ENCODE results near the gene ZBTB4.

DNA sequence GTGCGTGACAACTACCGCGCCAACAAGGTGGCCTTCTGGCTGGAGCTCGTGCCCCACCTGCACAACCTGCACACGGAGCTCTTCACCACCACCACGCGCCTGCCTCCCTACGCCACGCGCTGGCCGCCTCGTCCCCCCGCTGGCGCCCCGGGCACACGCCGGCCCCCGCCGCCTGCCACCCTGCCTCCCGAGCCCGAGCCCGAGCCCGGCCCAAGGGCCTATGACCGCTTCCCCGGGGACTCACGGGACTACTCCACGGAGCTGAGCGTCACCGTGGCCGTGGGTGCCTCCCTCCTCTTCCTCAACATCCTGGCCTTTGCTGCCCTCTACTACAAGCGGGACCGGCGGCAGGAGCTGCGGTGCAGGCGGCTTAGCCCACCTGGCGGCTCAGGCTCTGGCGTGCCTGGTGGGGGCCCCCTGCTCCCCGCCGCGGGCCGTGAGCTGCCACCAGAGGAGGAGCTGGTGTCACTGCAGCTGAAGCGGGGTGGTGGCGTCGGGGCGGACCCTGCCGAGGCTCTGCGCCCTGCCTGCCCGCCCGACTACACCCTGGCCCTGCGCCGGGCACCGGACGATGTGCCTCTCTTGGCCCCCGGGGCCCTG lies 62.3 kb downstream of the ZBTB4 start:
- TF ChIP-seq, protein P1, sequence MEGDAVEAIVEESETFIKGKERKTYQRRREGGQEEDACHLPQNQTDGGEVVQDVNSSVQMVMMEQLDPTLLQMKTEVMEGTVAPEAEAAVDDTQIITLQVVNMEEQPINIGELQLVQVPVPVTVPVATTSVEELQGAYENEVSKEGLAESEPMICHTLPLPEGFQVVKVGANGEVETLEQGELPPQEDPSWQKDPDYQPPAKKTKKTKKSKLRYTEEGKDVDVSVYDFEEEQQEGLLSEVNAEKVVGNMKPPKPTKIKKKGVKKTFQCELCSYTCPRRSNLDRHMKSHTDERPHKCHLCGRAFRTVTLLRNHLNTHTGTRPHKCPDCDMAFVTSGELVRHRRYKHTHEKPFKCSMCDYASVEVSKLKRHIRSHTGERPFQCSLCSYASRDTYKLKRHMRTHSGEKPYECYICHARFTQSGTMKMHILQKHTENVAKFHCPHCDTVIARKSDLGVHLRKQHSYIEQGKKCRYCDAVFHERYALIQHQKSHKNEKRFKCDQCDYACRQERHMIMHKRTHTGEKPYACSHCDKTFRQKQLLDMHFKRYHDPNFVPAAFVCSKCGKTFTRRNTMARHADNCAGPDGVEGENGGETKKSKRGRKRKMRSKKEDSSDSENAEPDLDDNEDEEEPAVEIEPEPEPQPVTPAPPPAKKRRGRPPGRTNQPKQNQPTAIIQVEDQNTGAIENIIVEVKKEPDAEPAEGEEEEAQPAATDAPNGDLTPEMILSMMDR (conservative IDR thresholded peaks at IDR 0.05; ENCODE audit: low read depth in 2 of 2), result 0 out of 4 replicates have a peak, but pooled peaks of 1 of the 2 experiments have one; percentile 4
- TF ChIP-seq EZH2phosphoT487 (IDR thresholded peaks at IDR 0.05; ENCODE audit: unreplicated experiment) (no peak), POLR2AphosphoS5 (IDR thresholded peaks at IDR 0.05; ENCODE audit: low read depth) (no peak), CREB1 (CRISPR knock-in tag; IDR thresholded peaks at IDR 0.05; ENCODE audit: low read depth) (no peak), ZNF331 (CRISPR knock-in tag; IDR thresholded peaks at IDR 0.05; ENCODE audit: low read depth) (no peak), EZH2 (IDR thresholded peaks at IDR 0.05; ENCODE audit: low read depth, unreplicated experiment) (no peak)
- TF ChIP-seq, protein P2, sequence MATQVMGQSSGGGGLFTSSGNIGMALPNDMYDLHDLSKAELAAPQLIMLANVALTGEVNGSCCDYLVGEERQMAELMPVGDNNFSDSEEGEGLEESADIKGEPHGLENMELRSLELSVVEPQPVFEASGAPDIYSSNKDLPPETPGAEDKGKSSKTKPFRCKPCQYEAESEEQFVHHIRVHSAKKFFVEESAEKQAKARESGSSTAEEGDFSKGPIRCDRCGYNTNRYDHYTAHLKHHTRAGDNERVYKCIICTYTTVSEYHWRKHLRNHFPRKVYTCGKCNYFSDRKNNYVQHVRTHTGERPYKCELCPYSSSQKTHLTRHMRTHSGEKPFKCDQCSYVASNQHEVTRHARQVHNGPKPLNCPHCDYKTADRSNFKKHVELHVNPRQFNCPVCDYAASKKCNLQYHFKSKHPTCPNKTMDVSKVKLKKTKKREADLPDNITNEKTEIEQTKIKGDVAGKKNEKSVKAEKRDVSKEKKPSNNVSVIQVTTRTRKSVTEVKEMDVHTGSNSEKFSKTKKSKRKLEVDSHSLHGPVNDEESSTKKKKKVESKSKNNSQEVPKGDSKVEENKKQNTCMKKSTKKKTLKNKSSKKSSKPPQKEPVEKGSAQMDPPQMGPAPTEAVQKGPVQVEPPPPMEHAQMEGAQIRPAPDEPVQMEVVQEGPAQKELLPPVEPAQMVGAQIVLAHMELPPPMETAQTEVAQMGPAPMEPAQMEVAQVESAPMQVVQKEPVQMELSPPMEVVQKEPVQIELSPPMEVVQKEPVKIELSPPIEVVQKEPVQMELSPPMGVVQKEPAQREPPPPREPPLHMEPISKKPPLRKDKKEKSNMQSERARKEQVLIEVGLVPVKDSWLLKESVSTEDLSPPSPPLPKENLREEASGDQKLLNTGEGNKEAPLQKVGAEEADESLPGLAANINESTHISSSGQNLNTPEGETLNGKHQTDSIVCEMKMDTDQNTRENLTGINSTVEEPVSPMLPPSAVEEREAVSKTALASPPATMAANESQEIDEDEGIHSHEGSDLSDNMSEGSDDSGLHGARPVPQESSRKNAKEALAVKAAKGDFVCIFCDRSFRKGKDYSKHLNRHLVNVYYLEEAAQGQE (IDR thresholded peaks at IDR 0.05; ENCODE audit: unreplicated experiment), result no peak
